NCI-H146 (cell line): ENCODE data around the gene COL20A1.

Experiments used
- DNase-seq: peaks from one replicate; lab custom pipeline; 2025; lab: John Stamatoyannopoulos, UW

The COL20A1 gene

DNA sequence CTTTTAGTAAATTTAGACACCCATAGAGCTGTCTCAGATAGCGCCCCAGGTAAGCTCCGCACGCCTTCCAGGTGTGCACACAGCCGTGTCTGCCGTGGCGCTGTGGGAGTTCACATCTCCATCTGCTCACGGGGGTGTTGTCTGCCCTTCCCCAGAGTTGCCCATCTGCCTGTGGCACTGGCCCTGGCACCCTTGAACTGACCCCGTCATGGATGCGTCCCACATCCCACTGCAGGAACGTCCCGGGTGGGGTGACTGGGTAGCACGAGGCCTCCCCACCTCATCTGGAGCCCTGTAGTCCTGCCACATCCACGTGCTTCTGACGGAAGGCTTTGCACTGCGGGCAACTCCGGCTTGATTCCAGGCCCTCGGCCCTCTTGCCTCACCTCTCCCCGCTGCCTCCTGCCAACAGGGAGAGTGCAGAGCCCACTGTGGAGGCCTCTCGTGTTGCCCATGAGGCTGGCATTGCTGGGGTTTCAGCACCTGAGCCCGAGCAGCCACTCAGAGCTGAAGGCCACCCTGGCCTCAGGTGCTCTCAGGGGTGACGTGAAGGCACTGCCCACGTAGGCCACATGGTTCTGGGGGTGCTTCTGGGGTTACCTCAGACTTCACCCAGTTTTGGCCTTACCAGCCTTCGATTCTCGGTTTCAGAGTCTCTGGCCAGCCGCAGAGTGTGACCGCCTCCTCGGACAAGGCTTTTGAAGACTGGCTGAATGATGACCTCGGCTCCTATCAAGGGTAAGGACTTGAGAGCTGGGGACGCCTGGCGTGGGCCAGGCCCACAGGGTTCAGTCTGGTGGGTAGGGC lies 15.3 kb upstream of the COL20A1 start:
- no peak for DNase-seq

DNA sequence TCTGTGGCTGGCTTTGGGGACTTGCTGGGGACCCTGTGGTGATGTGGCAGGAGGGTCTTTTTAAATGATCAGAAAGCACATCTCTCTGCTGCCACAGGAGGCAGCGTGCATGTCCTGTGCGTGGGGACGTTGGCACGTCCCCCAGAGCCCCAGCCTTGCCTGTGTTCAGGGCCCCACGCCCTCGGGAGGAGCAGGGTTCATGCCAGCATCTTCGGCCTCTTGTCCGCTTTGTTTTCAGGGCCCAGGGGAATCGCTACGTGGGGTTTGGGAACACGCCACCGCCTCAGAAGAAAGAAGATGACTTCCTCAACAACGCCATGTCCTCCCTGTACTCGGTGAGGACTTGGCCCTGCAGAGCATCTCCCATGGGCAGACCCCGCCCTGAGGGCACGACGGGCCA lies 14.3 kb upstream of the COL20A1 start:
- no peak for DNase-seq

DNA sequence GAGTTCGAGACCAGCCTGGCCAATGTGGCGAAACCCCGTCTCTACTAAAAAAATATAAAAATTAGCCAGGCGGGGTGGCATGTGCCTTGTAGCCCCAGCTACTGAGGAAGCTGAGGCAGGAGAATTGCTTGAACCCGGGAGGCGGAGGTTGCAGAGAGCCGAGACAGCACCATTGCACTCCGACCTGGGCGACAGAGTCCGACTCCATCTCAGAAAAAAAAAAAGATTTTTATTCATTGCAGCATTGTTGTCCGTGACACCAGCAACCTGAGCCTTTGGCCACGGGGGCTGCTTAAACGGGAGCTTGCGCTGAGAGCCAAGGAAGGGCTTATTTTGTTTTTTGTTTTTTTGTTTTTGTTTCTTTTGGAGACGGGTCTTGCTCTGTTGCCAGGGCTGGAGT lies 13.1 kb upstream of the COL20A1 start:
- no peak for DNase-seq

DNA sequence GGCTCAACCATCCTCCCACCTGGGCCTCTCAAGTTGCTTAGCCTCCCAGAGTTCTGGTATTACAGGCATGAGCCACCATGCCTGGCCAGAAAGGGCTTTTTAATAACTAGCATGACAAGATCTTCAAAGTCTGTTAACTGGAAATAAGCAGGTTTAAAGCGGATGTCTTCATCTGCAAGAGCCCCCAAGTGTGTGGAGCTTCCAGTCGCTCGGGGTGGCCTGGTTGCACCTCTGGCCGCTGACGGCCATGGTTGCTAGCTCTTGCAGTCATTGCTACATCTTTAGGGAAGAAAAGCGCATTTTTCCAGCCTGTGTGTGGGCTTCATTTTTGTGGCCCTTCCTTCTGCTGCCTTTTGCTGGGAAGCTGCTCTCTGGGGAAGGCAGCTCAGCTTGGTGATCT lies 12.6 kb upstream of the COL20A1 start:
- DNase-seq, result no peak

DNA sequence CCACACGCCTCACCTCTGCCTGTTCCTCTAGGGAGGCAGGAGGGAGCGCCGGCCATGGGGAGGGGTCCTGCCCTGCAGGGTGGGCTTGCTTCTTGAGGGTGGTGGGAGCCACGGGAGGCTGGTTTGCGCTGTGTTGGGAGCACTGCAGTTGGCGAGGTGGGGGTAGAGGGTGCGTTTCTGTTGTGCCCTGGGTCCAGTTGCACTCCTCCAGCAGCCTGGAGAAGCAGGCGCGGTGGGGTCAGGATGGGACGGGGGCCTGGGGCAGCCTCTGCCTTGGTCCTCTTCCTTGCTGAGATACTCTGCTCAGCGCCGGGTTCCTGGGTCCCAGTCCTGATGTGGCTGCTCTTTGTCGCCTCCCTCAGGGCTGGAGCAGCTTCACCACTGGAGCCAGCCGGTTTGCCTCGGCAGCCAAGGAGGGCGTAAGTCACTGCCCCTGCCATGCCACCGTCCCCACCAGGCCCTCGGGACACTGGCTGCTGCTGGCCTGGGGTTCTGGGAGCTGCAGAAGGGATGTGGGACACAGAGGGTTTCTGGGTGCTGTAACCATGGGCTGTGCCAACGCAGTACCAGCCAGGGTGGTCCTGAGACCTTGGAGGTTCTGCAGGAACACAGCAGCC lies 11.9 kb upstream of the COL20A1 start:
- DNase-seq, result no peak

DNA sequence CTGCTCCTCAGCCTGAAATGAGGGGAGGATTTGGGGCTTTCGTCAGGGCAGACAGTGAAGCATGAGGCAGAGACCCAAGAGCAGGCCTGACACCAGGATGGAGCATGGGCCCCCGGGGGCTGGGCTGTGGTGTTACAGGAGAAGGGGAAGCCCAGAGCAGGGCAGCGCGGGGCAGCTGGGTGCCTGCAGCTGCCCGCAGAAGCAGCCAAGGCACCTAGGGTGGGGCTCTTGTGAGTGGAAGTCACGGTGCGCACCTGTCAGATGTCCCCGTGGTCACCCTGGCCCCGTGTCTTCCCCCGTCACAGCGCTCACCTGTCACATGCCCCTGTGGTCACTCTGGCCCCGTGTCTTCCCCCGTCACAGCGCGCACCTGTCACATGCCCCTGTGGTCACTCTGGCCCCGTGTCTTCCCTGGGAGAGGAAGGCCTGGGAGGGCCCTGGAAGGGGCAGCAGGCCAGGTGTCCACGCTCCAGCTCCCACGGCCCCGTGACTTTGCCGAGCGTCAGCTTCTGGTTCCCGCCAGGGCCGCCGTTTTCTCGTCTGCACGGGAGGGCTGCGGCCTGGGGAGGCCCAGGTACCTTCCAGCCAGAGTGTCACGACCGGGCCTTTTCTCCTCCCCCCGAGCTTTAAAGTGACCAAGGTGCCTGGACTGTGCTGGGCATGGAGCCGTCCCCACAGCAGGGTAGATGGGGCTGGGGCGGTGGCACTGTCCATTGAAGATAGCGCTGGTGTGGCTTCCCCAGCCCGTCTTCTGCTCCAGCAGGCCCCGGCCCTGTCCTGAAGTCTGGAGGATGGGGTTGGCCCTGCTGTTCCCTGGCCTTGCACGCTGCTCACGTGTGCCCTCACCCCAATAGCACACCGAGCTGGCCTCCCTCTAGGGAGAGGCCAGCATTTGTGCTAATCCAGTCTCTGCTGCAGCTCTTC lies 11.0 kb upstream of the COL20A1 start:
- DNase-seq, result no peak

DNA sequence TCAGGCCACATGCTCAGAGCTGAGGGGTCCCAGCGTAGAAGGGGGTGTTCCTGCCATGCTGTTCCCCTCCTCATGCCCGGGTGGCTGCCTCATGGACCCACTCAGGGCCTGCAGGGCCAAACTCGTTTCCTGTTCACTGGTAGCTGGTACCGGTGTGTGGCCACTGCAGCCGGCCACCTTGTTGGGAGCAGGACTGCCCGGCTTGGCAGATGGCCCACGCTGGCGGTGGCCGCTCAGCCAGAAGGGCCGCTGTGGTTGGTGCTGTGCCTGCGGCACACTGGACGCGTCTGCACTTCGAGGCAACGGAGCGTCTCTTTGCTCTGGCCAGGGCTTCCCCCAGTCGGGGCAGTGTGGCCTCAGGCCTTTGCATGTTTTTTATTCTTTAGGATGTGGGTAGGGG lies 10.0 kb upstream of the COL20A1 start:
- no peak for DNase-seq

DNA sequence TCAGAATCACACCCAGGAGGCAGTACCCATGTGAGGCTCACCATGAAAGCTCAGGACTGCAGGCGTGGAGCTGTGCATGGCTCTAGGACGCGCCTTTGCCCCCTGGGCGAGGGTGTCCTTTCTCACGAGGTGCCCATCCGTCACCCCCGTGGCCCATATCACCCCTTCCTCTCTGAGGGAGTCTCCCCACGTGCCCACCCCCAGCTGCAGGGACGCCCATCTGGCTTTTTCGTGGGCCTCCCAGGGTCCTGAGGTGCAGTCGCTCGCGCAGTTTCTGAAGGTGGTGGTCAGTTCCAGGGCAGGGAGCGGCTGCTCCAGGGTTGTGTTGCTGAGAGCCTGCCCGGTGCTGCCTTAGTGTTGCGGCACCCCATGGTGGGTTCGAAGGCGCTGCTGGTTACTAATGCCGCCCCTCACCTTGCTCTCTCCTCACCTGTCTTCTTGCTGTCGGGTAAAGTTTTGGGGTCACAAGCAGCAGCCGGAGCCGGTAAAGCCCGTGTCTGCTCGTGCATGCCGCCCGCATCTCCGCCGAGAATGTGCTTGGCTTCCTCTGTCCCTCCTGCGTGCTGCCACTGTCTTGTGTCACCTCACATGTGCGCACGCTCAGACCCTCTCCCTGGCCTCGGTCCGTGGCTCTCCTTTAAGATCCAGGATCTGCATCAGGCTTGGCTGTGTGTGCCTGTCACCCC lies 9.4 kb upstream of the COL20A1 start:
- no peak for DNase-seq

DNA sequence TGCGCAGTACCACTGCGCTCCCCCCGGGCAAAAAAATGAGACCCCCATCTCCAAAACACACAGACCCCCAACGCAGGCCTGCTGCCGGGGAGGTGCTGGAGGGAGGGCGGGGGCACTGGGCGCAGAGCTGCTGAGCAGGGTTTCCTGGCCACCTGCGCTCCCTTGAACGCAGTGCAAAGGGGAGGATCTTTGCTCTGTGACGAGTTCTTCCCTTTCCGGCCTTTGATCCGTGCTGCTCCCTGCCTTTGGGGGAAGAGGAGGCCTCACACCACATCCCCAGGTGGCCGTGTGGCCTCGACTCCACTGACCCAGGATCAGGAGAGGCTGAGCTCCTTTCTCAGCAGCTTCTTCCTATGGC lies 8.9 kb upstream of the COL20A1 start:
- no peak for DNase-seq

DNA sequence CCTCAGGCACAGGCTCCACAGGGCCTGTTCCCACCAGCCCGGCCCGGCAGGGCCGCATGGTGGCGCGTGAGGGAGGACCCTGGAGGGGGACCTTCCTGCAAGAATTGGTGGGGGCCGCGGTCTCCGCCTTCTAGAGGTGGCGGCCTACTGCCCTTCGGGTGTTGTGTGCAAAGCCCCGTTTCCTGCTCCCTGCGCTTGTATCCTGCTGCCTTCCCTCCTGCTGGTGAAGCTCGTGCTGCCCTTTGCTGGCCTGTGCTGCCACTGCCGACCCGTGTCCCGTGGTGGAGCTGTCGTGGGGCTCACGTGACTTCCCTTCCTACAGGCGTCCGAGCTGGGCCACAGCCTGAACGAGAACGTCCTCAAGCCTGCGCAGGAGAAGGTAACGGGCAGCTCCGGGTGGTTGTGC lies 8.4 kb upstream of the COL20A1 start:
- DNase-seq, result no peak

DNA sequence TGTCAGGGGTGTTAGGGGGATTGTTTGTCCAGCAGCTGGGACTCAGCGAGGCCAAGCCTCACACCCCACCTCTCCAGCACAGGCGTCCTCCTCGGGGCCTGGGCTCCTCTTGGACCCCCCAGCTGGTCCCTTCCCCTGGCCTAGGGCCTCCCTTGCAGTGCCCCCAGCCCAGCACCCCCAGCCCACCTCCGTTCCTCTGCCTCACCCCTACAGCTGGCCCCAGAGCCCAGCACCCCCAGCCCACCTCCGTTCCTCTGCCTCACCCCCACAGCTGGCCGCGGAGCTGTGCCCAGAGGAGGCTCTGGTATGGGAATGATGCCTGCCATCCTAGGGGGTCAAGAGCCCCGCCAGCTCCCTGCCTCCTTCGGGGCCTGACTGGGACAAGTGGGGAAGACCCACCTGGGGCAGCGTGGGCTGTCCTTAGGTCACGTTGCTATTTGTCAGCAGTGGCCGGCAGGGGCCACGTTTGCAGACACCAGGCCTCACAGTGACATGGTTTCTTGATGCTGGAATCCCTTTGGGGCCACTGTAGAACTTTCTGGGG lies 7.9 kb upstream of the COL20A1 start:
- no peak for DNase-seq

DNA sequence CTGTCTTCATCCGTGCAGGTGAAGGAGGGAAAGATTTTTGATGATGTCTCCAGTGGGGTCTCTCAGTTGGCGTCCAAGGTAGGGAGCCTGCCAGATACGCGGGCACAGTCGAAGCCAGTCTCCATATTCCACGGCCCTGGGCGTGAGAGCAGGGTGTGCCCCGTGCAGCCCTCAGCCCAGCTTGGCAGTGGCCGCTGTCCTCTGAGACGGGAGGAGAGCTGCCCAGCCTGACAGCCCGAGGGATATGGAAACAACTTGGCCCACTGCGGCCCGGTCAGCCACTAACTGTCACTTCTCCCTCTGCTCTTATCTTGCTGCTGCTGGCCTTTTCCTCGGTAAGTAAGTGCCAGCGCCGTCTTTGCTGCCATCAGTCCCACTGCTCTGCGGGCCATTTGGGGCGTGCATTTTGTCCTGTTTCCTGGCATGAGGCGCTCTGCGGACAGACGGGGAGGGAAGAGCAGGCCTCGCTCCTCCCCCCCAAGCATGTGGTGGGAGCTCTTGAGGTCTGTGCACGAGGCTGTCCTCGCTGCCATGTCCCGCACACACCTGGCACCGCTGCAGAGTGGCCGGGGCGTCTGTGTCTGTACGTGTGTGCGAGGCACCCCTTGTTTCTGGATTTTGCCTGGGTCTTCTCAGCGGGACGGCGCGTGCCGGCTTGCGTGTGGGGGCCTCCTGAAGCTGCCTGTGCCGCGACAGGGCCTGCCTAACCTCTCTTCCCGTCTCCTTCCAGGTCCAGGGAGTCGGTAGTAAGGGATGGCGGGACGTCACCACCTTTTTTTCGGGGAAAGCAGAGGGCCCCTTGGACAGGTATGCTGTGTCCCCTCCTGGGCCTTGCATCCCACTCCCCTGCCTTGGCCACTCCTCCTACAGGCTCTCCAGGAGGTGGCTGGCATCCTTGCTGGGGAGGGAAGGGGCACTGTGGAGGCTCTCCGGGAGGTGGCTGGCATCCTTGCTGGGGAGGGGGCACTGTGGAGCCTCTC lies 7.1 kb upstream of the COL20A1 start:
- DNase-seq, result no peak

DNA sequence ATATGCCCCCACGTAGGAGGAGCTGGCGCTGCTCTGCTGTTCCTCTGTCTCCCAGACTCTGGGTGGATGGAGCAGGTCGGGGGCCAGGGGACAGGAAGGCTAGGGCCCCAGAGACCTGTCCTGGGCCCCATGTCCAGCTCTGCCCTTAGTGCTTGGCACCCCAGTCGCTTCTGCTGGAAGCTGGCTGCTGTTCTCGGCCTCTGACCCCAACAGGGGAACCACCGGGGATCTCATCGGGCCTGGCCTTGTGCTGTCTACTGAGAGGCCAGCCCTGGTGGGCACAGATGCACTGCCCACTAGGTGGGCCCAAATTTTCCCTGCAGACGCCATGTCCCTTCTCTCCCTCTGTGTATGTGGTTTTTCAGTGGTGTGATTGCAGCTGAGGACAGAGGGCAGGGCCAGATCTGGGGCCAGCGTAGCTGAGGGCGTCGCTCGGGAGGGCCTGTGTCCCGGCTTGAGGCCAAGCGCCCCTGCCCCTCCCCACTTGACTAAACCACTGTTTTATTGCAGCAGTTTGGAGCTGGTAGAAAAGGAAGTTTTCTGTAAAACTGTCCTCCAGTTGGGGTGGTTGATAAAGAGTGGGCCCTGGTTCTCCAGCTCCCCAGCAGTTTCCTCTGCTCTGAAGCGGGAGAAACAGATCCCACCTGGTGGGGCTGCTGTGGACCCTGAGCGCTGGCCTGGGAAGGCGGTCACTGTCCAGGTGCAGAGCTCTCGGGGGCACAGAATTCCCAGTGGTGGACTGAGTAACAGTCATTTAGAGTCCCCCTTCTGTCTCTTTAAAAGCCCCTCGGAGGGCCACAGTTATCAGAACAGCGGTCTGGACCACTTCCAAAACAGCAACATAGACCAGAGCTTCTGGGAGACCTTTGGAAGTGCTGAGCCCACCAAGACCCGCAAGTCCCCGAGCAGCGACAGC lies 5.9 kb upstream of the COL20A1 start:
- no peak for DNase-seq

DNA sequence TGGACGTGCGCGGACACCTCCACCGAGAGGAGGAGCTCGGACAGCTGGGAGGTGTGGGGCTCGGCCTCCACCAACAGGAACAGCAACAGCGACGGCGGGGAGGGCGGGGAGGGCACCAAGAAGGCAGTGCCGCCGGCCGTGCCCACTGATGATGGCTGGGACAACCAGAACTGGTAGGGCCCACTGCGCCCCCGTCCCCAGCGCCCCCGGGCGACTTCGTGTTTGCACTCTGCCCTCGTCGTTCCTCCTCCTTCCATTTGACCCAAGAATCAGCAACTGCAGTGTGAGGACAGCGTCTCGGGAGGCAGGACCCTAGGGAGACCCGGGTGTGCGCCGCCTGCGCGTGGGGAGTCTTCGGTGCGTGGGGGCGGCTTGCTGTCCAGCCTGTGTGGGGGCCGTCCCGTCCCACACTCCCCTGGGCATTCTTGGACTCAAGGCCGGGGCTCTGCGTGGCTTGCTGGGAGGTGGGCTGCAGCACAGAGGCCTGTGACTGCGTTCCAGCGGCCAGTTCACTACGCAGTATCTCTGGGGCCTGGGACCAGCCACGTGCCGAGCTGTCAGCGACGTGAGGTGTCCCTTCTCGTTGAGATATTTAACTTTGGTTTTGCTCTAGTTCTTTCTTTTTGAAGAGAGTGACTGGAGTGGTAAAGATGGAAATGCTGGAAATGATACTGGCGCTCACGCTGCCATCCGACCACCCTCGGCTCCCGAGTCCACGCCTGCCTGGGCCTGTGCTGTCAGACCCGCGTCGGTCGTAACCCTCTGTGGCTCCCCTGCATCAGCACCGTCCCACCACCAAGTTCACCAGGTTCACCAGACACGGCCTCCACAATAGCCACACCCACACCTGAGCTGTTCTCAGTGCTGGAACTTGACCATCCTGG lies 5.0 kb upstream of the COL20A1 start:
- no peak for DNase-seq

DNA sequence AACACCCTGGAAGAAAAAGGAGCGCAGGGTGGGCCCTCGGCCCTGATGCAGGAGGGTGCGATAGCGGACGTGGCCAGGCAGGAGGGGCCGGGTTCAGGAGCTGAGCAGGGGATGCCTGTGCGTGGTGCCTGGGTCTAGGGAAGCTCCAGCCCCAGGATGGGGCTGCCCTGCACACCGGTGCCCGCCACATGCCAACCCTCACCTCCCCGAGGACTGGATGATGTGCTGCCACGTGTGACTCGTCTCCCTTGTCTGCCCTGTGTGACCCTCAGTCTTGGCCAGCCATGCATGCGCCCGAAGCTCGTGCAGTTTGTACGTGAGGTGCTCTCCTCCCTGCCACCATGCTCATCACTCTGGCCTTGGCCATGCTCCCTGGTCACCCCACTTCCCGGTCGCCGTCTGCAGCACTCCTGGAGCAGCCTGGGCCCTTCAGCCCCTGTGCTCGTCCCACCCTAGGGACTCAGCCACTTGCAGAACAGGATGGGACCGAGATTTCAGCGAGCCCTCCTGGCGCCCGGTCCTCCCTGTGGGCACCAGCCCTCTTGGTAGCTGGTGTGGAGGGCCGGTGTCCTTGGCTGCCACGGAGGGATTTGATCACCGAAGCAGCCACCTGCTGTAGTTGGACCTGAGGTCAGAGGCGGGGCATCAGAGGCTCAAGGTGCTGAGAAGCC lies 4.3 kb upstream of the COL20A1 start:
- DNase-seq, result no peak

DNA sequence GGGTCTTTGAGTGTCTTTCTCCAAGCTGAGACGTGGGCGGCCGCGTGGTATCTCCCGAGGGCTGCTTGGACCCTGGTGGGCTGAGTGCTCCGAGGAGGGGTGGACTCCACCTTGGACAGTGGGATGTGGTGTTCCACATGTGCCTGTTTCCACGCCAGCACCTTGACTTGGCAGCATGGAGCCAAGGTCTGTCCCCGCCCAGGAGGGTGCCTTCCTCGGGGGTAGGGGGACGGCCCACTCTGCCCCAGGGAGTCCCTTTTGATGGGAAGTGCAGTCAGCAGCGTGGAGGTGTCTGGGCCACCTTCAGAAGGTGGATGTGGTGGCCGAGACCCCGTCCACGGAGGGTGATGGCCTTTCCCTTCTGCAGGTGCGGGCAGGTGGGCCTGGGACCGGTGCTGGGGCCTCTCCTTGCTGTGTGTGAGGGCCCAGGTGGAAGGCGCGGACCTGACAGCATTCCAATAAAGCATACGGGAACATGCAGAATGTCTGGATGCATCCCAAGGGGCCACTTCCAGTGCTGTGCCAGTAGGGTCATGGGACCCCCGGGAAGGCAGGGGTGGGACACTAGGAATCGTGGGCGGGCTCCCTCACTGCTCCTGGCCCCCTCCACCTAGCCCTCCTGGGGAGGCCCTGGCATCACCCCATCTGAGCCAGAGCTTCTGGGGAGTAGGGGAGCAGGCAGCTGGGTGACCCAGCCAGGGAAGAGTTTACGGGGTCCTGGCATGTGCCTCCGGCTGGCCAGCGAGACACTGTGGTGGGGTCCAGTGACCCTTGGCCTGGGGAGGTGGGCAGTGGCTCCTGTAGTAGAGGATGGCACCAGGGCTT lies 3.5 kb upstream of the COL20A1 start:
- no peak for DNase-seq

DNA sequence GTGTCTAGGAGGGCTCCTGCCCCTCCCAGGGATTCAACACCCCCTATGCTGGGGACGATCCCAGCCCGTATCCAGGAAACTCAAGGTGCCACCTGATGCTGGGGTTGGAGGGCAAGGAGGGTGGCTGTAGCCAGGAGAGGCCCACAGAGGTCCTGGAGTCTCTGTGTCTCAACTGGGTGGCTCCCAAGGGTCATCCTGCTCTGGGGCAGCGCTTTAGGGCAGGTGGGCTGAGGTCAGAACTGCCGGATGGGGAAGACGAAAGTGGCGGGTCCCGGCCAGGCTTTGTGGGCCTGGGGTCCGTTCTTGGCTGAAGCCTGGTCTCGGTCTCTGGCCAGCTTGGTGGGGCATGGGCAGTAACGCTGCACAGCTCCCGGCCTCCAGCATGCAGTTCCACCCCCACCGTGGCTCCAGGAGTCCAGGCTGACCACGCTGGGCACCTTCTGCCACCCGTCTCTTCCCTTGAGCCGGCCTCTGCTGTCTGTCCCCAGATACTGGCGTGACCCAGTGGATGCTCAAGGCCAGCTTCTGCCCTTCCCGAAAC lies 2.8 kb upstream of the COL20A1 start:
- DNase-seq, result no peak
